ENCODE data around the gene C1orf210. TPM values are rescaled to one million over a fixed set of nuclear protein-coding genes. Genes with fewer than 3 reads are reported as not detected.

Gene C1orf210
- total and polyA plus RNA-seq, 2 of the 13 experiments (the other 11 are each of a cell fraction or from before 2014, with no cell fraction given) = 0.49 to 5.1 TPM

DNA sequence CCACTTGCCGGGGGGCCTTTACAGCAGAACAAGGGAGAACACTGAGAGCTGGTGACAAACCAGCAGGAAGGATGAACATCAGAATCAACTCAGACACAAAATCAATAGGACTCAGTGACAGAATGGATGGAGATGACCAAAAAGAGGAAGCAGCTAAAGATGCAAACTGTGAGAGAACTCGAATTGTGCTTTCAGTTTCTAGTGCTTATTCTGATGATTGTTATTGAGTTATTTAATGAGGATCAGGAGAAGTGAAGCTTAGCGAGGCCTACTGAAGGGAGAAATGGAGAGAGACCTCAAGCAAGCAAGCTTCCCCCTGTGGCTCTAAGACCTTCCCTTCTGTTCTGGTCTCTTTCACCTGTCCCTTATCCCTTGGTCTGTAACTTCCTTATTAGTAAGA lies 45.9 kb downstream of the C1orf210 start:
- TF ChIP-seq U2AF2 (IDR thresholded peaks at IDR 0.05; ENCODE audit: low read depth, low read length) (no peak), ZNF17 (CRISPR knock-in tag; IDR thresholded peaks at IDR 0.05) (no peak), ZNF713 (CRISPR knock-in tag; IDR thresholded peaks at IDR 0.05) (no peak), ZSCAN30 (CRISPR knock-in tag; IDR thresholded peaks at IDR 0.05) (no peak), THAP11 (CRISPR knock-in tag; IDR thresholded peaks at IDR 0.05) (no peak), ELF4 (CRISPR knock-in tag; IDR thresholded peaks at IDR 0.05; ENCODE audit: borderline replicate concordance) (no peak), NR0B2 (CRISPR knock-in tag; IDR thresholded peaks at IDR 0.05) (no peak), KMT2B (CRISPR knock-in tag; IDR thresholded peaks at IDR 0.05) (no peak), PLRG1 (conservative IDR thresholded peaks at IDR 0.05) (no peak), TRIM24 (CRISPR knock-in tag; IDR thresholded peaks at IDR 0.05) (no peak), CEBPG (CRISPR knock-in tag; IDR thresholded peaks at IDR 0.05) (no peak), ZNF367 (CRISPR knock-in tag; IDR thresholded peaks at IDR 0.05; ENCODE audit: borderline replicate concordance) (no peak), SRF (IDR thresholded peaks at IDR 0.05; ENCODE audit: low read depth, low read length) (no peak), PHF21A (CRISPR knock-in tag; IDR thresholded peaks at IDR 0.05) (no peak), SCMH1 (CRISPR knock-in tag; IDR thresholded peaks at IDR 0.05; ENCODE audit: borderline replicate concordance) (no peak), STAG1 (CRISPR knock-in tag; IDR thresholded peaks at IDR 0.05) (no peak), GPBP1L1 (CRISPR knock-in tag; IDR thresholded peaks at IDR 0.05) (no peak)
- TF ChIP-seq, protein P1, sequence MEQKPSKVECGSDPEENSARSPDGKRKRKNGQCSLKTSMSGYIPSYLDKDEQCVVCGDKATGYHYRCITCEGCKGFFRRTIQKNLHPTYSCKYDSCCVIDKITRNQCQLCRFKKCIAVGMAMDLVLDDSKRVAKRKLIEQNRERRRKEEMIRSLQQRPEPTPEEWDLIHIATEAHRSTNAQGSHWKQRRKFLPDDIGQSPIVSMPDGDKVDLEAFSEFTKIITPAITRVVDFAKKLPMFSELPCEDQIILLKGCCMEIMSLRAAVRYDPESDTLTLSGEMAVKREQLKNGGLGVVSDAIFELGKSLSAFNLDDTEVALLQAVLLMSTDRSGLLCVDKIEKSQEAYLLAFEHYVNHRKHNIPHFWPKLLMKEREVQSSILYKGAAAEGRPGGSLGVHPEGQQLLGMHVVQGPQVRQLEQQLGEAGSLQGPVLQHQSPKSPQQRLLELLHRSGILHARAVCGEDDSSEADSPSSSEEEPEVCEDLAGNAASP (CRISPR knock-in tag; IDR thresholded peaks at IDR 0.05; ENCODE audit: borderline replicate concordance) = no peak
- FAIRE-seq (no peak), DNase-seq (ENCODE audit: low spot score) (no peak), ATAC-seq (no peak)
- no peak overlapping the region for H2AFZ ChIP-seq (ENCODE audit: low read length)
- peaks cover 6% of the 10 kb centered on the region; the same call in 1 of the 2 replicates for H3K4me1 ChIP-seq (ENCODE audit: insufficient read depth, low read length)
- ChIA-PET POLR2A (interaction anchor here (0.9 to 1.1 kb wide), 2 partner anchors 36 to 145 kb away, joined by 4 to 5 read pairs; no protein-coding TSS in a partner anchor), CTCF (ENCODE audit: low intra/inter-chr PET ratio, low total read pairs) (interaction anchor here (1.3 to 2.1 kb wide), 2 partner anchors 175 kb away, joined by 3 to 36 read pairs; no protein-coding TSS in a partner anchor)
- in situ Hi-C loops (cut with HindIII; ENCODE audit: extremely low pct_ligation_motif_present, low pct_unique_long_range_greater_than_20kb) = no loop called here
- peaks cover 1 to 16% of the 10 kb centered on the region in 2 experiments; a peak in 3 of 5 replicates for H3K27me3 ChIP-seq (ENCODE audit: control insufficient read depth in 1 of 2, insufficient read depth in 2 of 2, low read length in 2 of 2)
- WGBS (ENCODE audit: low lambda C conversion rate) = 39% methylated on average over 3 of the region's 3 CpGs
- H4K20me1 ChIP-seq (ENCODE audit: insufficient read depth, low read length) = no peaks in the 10 kb centered on the region
- intact Hi-C loops (cut with micrococcal nuclease; ENCODE audit: unreplicated experiment) = loop anchor here (5.0 kb wide), 1 partner anchor 108 kb away; no protein-coding TSS in a partner anchor
- BruUV-seq (replicated peaks) = no TSS peak
- no peaks in the 10 kb centered on the region for H3K79me2 ChIP-seq (ENCODE audit: insufficient read depth, low read length)
- no peak overlapping the region for H3K27ac ChIP-seq (ENCODE audit: extremely low read length, insufficient read depth, low read length)
- H3K4me3 ChIP-seq (replicated peaks in 1 of 3; ENCODE audit: insufficient read depth in 1 of 3, low read depth in 2 of 3, low read length in 3 of 3) = no peak overlapping the region
- no peak overlapping the region for H3K4me2 ChIP-seq (ENCODE audit: low read depth, low read length)
- no peak overlapping the region for H3K9ac ChIP-seq (ENCODE audit: insufficient read depth, low read depth, low read length)
- H3K36me3 ChIP-seq (replicated peaks in 1 of 2; ENCODE audit: control insufficient read depth in 1 of 2, insufficient read depth in 2 of 2, low read length in 2 of 2) = no peaks in the 10 kb centered on the region
- no peaks in the 10 kb centered on the region for H3K9me3 ChIP-seq (ENCODE audit: low read length)
